CD4-positive, CD25-positive, alpha-beta regulatory T cell (primary cell): ENCODE data around the gene SYT15. TPM values are rescaled to one million over a fixed set of nuclear protein-coding genes. Genes with fewer than 3 reads are reported as not detected.

Source experiments
- polyA plus RNA-seq, 4 donors: library from polyadenylated mRNA; unstranded; fragments of 300-500 nt; fragmentation: Illumina TruSeq; gene quantifications; one replicate each; pipeline ENCODE4 v1.2.3, GENCODE V29; 2021
- total RNA-seq: library from RNA; stranded (reverse); gene quantifications from one replicate; pipeline ENCODE4 v1.2.3, GENCODE V29; 2022

Gene SYT15
- total and polyA plus RNA-seq, 5 donors from 2014 or later = 0.09 to 0.67 (median 0.16) TPM; not detected in 1

Other genes starting within 250 kb of the SYT15 start
- not detected for gene ANXA8L1, start 203.4 kb upstream of the SYT15 start, total RNA-seq
- gene ANXA8L1, start 203.4 kb upstream of the SYT15 start, polyA plus RNA-seq = not detected
- not detected for gene NPY4R, start 113.2 kb upstream of the SYT15 start, total RNA-seq
- gene NPY4R, start 113.2 kb upstream of the SYT15 start, polyA plus RNA-seq = not detected
- not detected for gene GPRIN2, start 22.5 kb upstream of the SYT15 start, total RNA-seq
- not detected for gene GPRIN2, start 22.5 kb upstream of the SYT15 start, polyA plus RNA-seq